H1 (cell line): ENCODE measurements around the gene ACAP1. TPM values are rescaled to one million over a fixed set of nuclear protein-coding genes. Genes with fewer than 3 reads are reported as not detected.

Experiments
- CTCF ChIA-PET: fragments of 300-600 bp; sonication (Branson Sonifier 250); formaldehyde crosslinking; loops from one replicate; lab custom pipeline; 2021; ENCODE audit not compliant: partially characterized antibody; lab: Charles Lee
- POLR2A ChIA-PET: fragments of 300-600 bp; sonication (Branson Sonifier 250); formaldehyde crosslinking; loops from one replicate; lab custom pipeline; 2021; ENCODE audit warnings: inconsistent platforms; ENCODE audit not compliant: partially characterized antibody; lab: Charles Lee
- DNase-seq, 2 experiments: peaks; one replicate each; pipeline versions ENCODE4 v3.0.0 to v3.0.0-alpha.2; 2010 to 2022; ENCODE audit warnings: low spot score in 2 of 2, low read depth in 1 of 2, mixed read lengths in 1 of 2
- FAIRE-seq: peaks from 2 replicates; lab custom pipeline; 2011; peaks lifted over from hg19 to GRCh38; lab: Jason Lieb, UNC
- H2AFZ ChIP-seq: 2 replicates; pipeline ENCODE4 v1.8.1; 2012; ENCODE audit warnings: low read length, inconsistent platforms
- H2AK5ac ChIP-seq: 2 replicates; pipeline ENCODE4 v1.6.1; 2013; ENCODE audit warnings: low read depth, low read length
- H2BK120ac ChIP-seq: replicated peaks from 2 replicates; pipeline ENCODE3; 2013; ENCODE audit warnings: low read depth, low read length, inconsistent platforms
- H2BK12ac ChIP-seq: 2 replicates; pipeline ENCODE4 v1.6.1; 2013; ENCODE audit warnings: low read depth, low read length
- H2BK15ac ChIP-seq: 2 replicates; pipeline ENCODE4 v1.6.1; 2013; ENCODE audit warnings: low read length
- H2BK20ac ChIP-seq: 2 replicates; pipeline ENCODE4 v1.6.1; 2013; ENCODE audit warnings: low read length
- H2BK5ac ChIP-seq: 2 replicates; pipeline ENCODE4 v1.6.1; 2013; ENCODE audit warnings: low read depth, low read length
- H3K14ac ChIP-seq: 2 replicates; pipeline ENCODE4 v1.6.1; 2013; ENCODE audit warnings: inconsistent platforms; ENCODE audit not compliant: insufficient read length
- H3K18ac ChIP-seq: 2 replicates; pipeline ENCODE4 v1.6.1; 2013; ENCODE audit warnings: low read length; ENCODE audit errors: extremely low read depth
- H3K23ac ChIP-seq: 2 replicates; pipeline ENCODE4 v1.6.1; 2013; ENCODE audit warnings: inconsistent platforms; ENCODE audit not compliant: insufficient read length
- H3K23me2 ChIP-seq: 2 replicates; pipeline ENCODE4 v1.6.1; 2013; ENCODE audit warnings: low read depth, low read length
- H3K27ac ChIP-seq: 2 replicates; pipeline ENCODE4 v1.6.1; 2011; ENCODE audit warnings: low read depth, low read length, inconsistent platforms
- H3K27me3 ChIP-seq, 4 experiments: replicated peaks in 1 of 4; 1 replicate in 1 of 4; 2 replicates in 3 of 4; pipeline versions ENCODE4 v1.6.1 to v1.8.1; 2011 to 2013; ENCODE audit warnings: low read length in 3 of 4, mild to moderate bottlenecking in 3 of 4, inconsistent platforms in 2 of 4, mixed read lengths in 2 of 4, moderate library complexity in 1 of 4; ENCODE audit not compliant: control insufficient read depth in 3 of 4, insufficient read depth in 3 of 4; ENCODE audit errors: extremely low read depth in 1 of 4
- H3K36me3 ChIP-seq, 4 experiments: 2 replicates each; pipeline versions ENCODE4 v1.6.1 to v1.8.1; 2011 to 2013; ENCODE audit warnings: mild to moderate bottlenecking in 4 of 4, low read length in 3 of 4, moderate library complexity in 2 of 4, control low read depth in 1 of 4, inconsistent platforms in 1 of 4; ENCODE audit not compliant: insufficient read depth in 4 of 4, control insufficient read depth in 2 of 4
- H3K4ac ChIP-seq: replicated peaks from 2 replicates; pipeline ENCODE3; 2013; ENCODE audit warnings: low read length, low read depth, mixed read lengths, inconsistent platforms; ENCODE audit not compliant: insufficient read length
- H3K4me1 ChIP-seq, 4 experiments: replicated peaks in 1 of 4; 1 replicate in 1 of 4; 2 replicates in 3 of 4; pipeline versions ENCODE4 v1.6.1 to v1.8.1; 2011 to 2013; ENCODE audit warnings: low read length in 3 of 4, inconsistent platforms in 2 of 4, mixed read lengths in 1 of 4; ENCODE audit not compliant: insufficient read depth in 4 of 4, control insufficient read depth in 3 of 4
- H3K4me2 ChIP-seq, 2 experiments: 2 replicates each; pipeline versions ENCODE4 v1.6.1 to v1.8.1; 2011 to 2013; ENCODE audit warnings: low read depth in 2 of 2, low read length in 2 of 2, control low read depth in 1 of 2, inconsistent platforms in 1 of 2, mild to moderate bottlenecking in 1 of 2; ENCODE audit not compliant: insufficient read depth in 1 of 2
- H3K4me3 ChIP-seq, 4 experiments: fragments of 200-600, 300-600 bp in 1 of 4; sonication (generic), shearing (Covaris generic), sonication (Bioruptor Twin) in 1 of 4; 2 replicates each; pipeline versions ENCODE4 v1.5.1 to v1.8.1; 2011 to 2016; ENCODE audit warnings: low read length in 4 of 4, low read depth in 3 of 4, control low read depth in 2 of 4, inconsistent platforms in 2 of 4, mild to moderate bottlenecking in 2 of 4, mixed read lengths in 1 of 4, moderate library complexity in 1 of 4; ENCODE audit not compliant: insufficient read depth in 2 of 4; ENCODE audit errors: extremely low read depth in 1 of 4
- H3K56ac ChIP-seq: replicated peaks from 2 replicates; pipeline ENCODE3; 2013; ENCODE audit warnings: low read depth, mild to moderate bottlenecking, mixed read lengths, low read length, inconsistent platforms; ENCODE audit not compliant: insufficient read length
- H3K79me1 ChIP-seq: 2 replicates; pipeline ENCODE4 v1.6.1; 2013; ENCODE audit warnings: low read depth, low read length, control low read depth
- H3K79me2 ChIP-seq, 2 experiments: 2 replicates each; pipeline versions ENCODE4 v1.6.1 to v1.8.1; 2012 to 2013; ENCODE audit warnings: low read length in 2 of 2, mild to moderate bottlenecking in 2 of 2, inconsistent platforms in 1 of 2; ENCODE audit not compliant: insufficient read depth in 2 of 2, control insufficient read depth in 1 of 2
- H3K9ac ChIP-seq, 4 experiments: replicated peaks in 1 of 4; 1 replicate in 1 of 4; 2 replicates in 3 of 4; pipeline versions ENCODE4 v1.6.1 to v1.8.1; 2011 to 2013; ENCODE audit warnings: low read depth in 3 of 4, low read length in 3 of 4, control low read depth in 2 of 4, mild to moderate bottlenecking in 2 of 4, moderate library complexity in 2 of 4, inconsistent platforms in 1 of 4; ENCODE audit errors: extremely low read depth in 1 of 4
- H3K9me3 ChIP-seq, 2 experiments: 2 replicates each; pipeline versions ENCODE4 v1.6.1 to v1.8.1; 2012 to 2013; ENCODE audit warnings: mild to moderate bottlenecking in 2 of 2, moderate library complexity in 2 of 2, control low read depth in 1 of 2, inconsistent platforms in 1 of 2, low read depth in 1 of 2, low read length in 1 of 2, mixed read lengths in 1 of 2; ENCODE audit not compliant: insufficient read depth in 2 of 2
- H4K20me1 ChIP-seq, 2 experiments: replicated peaks in 1 of 2; 2 replicates each; pipeline versions ENCODE3 to v1.8.1; 2011 to 2013; ENCODE audit warnings: inconsistent platforms in 2 of 2, low read length in 2 of 2, mild to moderate bottlenecking in 1 of 2; ENCODE audit not compliant: insufficient read depth in 2 of 2, control insufficient read depth in 1 of 2
- H4K5ac ChIP-seq: 2 replicates; pipeline ENCODE4 v1.6.1; 2013; ENCODE audit warnings: low read length, low read depth, mixed read lengths, inconsistent platforms; ENCODE audit not compliant: insufficient read length
- H4K8ac ChIP-seq: 2 replicates; pipeline ENCODE4 v1.8.0; 2013; ENCODE audit warnings: mild to moderate bottlenecking, moderate library complexity, low read length, inconsistent platforms; ENCODE audit not compliant: insufficient read depth; ENCODE audit errors: extremely low read depth
- H4K91ac ChIP-seq: replicated peaks from 2 replicates; pipeline ENCODE3; 2013; ENCODE audit warnings: low read length, mixed read lengths, inconsistent platforms; ENCODE audit not compliant: insufficient read length
- BACH1 ChIP-seq: IDR thresholded peaks from 2 replicates; pipeline ENCODE4 v1.6.1; 2012; ENCODE audit warnings: low read length, improper control_type of control experiment
- BCL11A ChIP-seq, 2 experiments: IDR thresholded peaks; one replicate each; pipeline ENCODE4 v1.6.1; 2011; ENCODE audit warnings: low read depth in 2 of 2, low read length in 2 of 2, mild to moderate bottlenecking in 2 of 2
- BRCA1 ChIP-seq: IDR thresholded peaks from 2 replicates; pipeline ENCODE4 v1.6.1; 2012; ENCODE audit warnings: low read depth, low read length, improper control_type of control experiment
- CBX5 ChIP-seq: fragments of 300-800, 300-1000 bp; sonication (generic); IDR thresholded peaks from 2 replicates; pipeline ENCODE4 v1.7.1; 2016; ENCODE audit warnings: antibody characterized with exemption, low read length, low read depth
- EZH2 ChIP-seq: fragments of 200-600 bp; sonication (generic); IDR thresholded peaks from 2 replicates; pipeline ENCODE4 v1.7.1; 2012; ENCODE audit warnings: low read depth, mild to moderate bottlenecking, moderate library complexity, low read length, inconsistent platforms; ENCODE audit not compliant: severe bottlenecking
- HDAC2 ChIP-seq, 2 experiments: fragments of 300-600 bp in 1 of 2; sonication (generic) in 1 of 2; IDR thresholded peaks; 2 replicates each; pipeline ENCODE4 v1.6.1; 2011 to 2012; ENCODE audit warnings: low read depth in 2 of 2, low read length in 2 of 2, mild to moderate bottlenecking in 2 of 2, moderate library complexity in 2 of 2, borderline replicate concordance in 1 of 2, inconsistent platforms in 1 of 2
- POLR2AphosphoS5 ChIP-seq: IDR thresholded peaks from 2 replicates; pipeline ENCODE4 v1.6.1; 2011; ENCODE audit warnings: low read depth, low read length
- RAD21 ChIP-seq, 2 experiments: IDR thresholded peaks in 1 of 2; conservative IDR thresholded peaks in 1 of 2; 2 replicates each; pipeline ENCODE4 v1.6.1; 2011; ENCODE audit warnings: low read depth in 2 of 2, low read length in 2 of 2, improper control_type of control experiment in 1 of 2, inconsistent platforms in 1 of 2, mild to moderate bottlenecking in 1 of 2, moderate library complexity in 1 of 2
- RNF2 ChIP-seq: fragments of 200-900, 300-1000 bp; sonication (generic); IDR thresholded peaks from 2 replicates; pipeline ENCODE4 v1.7.1; 2016; ENCODE audit warnings: borderline replicate concordance, low read depth, mild to moderate bottlenecking, antibody characterized with exemption, low read length; ENCODE audit not compliant: poor library complexity, severe bottlenecking; ENCODE audit errors: missing control alignments
- SIN3A ChIP-seq, 2 experiments: IDR thresholded peaks in 1 of 2; conservative IDR thresholded peaks in 1 of 2; 2 replicates each; pipeline ENCODE4 v1.6.1; 2011 to 2012; ENCODE audit warnings: low read length in 2 of 2, improper control_type of control experiment in 1 of 2, low read depth in 1 of 2, mild to moderate bottlenecking in 1 of 2
- SP1 ChIP-seq: IDR thresholded peaks from 2 replicates; pipeline ENCODE4 v1.6.1; 2011; ENCODE audit warnings: low read depth, low read length
- SP4 ChIP-seq: IDR thresholded peaks from 2 replicates; pipeline ENCODE4 v1.6.1; 2012; ENCODE audit warnings: low read length, inconsistent platforms
- TEAD4 ChIP-seq: IDR thresholded peaks from 2 replicates; pipeline ENCODE4 v1.6.1; 2012; ENCODE audit warnings: low read depth, low read length, inconsistent platforms, mixed read lengths
- WGBS, 2 experiments: shearing (Covaris generic) in 1 of 2; methylation state at CpG; one replicate each; pipeline versions ENCODE4 v1.1.6 to v1.1.7; 2013 to 2015; ENCODE audit warnings: low lambda C conversion rate in 2 of 2, mixed read lengths in 2 of 2, inconsistent platforms in 1 of 2, low coverage in 1 of 2, missing lambda C conversion rate in 1 of 2; ENCODE audit not compliant: insufficient replicate concordance in 2 of 2, insufficient coverage in 1 of 2, insufficient read length in 1 of 2; ENCODE audit errors: extremely low coverage in 1 of 2, missing lambda C conversion rate in 1 of 2; 5-methylcytosine and 5-hydroxymethylcytosine counted together
- polyA plus RNA-seq, 7 experiments: library from polyadenylated mRNA; depleted of rRNA in 3 of 7; stranded (reverse) in 5 of 7; unstranded in 2 of 7; fragments of >200 nt in 5 of 7; fragments of 200-250 nt in 2 of 7; gene quantifications; 1 replicate in 5 of 7; 2 replicates in 1 of 7; 4 replicates in 1 of 7; pipeline versions ENCODE4 v1.2.1 to v1.2.3, GENCODE V29; 2011 to 2013; ENCODE audit warnings: missing spikeins in 2 of 7, mixed read lengths in 2 of 7
- total RNA-seq: library from RNA; stranded (reverse); fragmentation: NEBNext Ultra II Directional; extraction: Animal tissue kit (Norgen Biotek cat#: 25700); gene quantifications from 2 replicates; pipeline ENCODE4 v1.2.1, GENCODE V29; 2021

The ACAP1 gene
- total and polyA plus RNA-seq, 2 of the 8 experiments (the other 6 are each of a cell fraction or from before 2014, with no cell fraction given): 11.9 to 45.1 TPM

- Histone ChIP-seq H2BK12ac (peak overlapping the region; percentile 71; the same call in 1 of the 2 replicates), H3K79me2 (peaks cover 0 to 12% of the 10 kb centered on the region in 2 experiments; a peak in 2 of 4 replicates), H3K4me2 (no peak overlapping the region), H2AK5ac (no peak overlapping the region), H3K79me1 (no peaks in the 10 kb centered on the region; the same call in 1 of the 2 replicates), H3K36me3 (no peaks in the 10 kb centered on the region), H2BK5ac (no peak overlapping the region; the same call in 1 of the 2 replicates), H3K4me1 (peaks cover 3 to 27% (median 16%) of the 10 kb centered on the region in 4 experiments), H3K27ac (no peak overlapping the region), H4K91ac (peak overlapping the region; percentile 57), H2BK15ac (no peak overlapping the region), H2BK20ac (no peak overlapping the region), H4K5ac (no peak overlapping the region), H3K14ac (no peak overlapping the region), H3K56ac (no peak overlapping the region), H2BK120ac (no peak overlapping the region), H3K23ac (no peak overlapping the region), H3K23me2 (peaks cover 8% of the 10 kb centered on the region), H3K9me3 (no peaks in the 10 kb centered on the region), H3K4ac (no peak overlapping the region), H3K18ac (no peak overlapping the region), H4K8ac (no peak overlapping the region), H3K4me3 (no peak overlapping the region), H2AFZ (no peak overlapping the region), H3K27me3 (no peaks in the 10 kb centered on the region), H3K9ac (peak overlapping the region in 1 of 4 experiments; percentile 36; a peak in 2 of 7 replicates), H4K20me1 (no peaks in the 10 kb centered on the region)
- FAIRE-seq (no peak), DNase-seq (no peak)
- CTCF ChIA-PET: interaction anchor here (0.8 to 9.3 kb wide), 3 partner anchors 13 to 200 kb away, joined by 3 to 167 read pairs (median 82); no protein-coding TSS in a partner anchor
- 73% methylated on average over 7 of the region's 7 CpGs; no CpG with 5 or more reads in 1 of the 2 experiments for WGBS, 2 experiments
- POLR2A ChIA-PET: interaction anchor here (1.2 to 13.4 kb wide), 4 partner anchors 15 to 257 kb away, joined by 3 to 223 read pairs (median 4); partner anchors contain the start of gene GPS2
- TF ChIP-seq SIN3A (conservative IDR thresholded peaks at IDR 0.05 in 1 of 2, IDR thresholded peaks at IDR 0.05 in 1 of 2; ENCODE audit: low read depth in 1 of 2, low read length in 2 of 2) (no peak), TEAD4 (no peak), RNF2 (no peak), EZH2 (no peak), POLR2AphosphoS5 (no peak), SP4 (no peak), HDAC2 (IDR thresholded peaks at IDR 0.05; ENCODE audit: borderline replicate concordance in 1 of 2, low read depth in 2 of 2, low read length in 2 of 2) (no peak), SP1 (no peak), RAD21 (IDR thresholded peaks at IDR 0.05 in 1 of 2, conservative IDR thresholded peaks at IDR 0.05 in 1 of 2; ENCODE audit: low read depth in 2 of 2, low read length in 2 of 2) (no peak), BRCA1 (no peak), BACH1 (no peak), CBX5 (no peak), BCL11A (IDR thresholded peaks at IDR 0.05; ENCODE audit: low read depth in 2 of 2, low read length in 2 of 2) (no peak)
Observed at GRCh38 chr17:7332111-7332510, 4.2 kb upstream of the ACAP1 start.
